C4-2B (cell line): ENCODE measurements around the gene TTLL5.

Experiments used
- H3K27ac ChIP-seq: fragments of 450-650 bp; 2 replicates; pipeline ENCODE4 v1.5.1; 2017
- CTCF ChIP-seq: fragments of 450-650 bp; conservative IDR thresholded peaks from 2 replicates; pipeline ENCODE4 v1.5.1; 2017; ENCODE audit warnings: mild to moderate bottlenecking
- ZFX ChIP-seq: fragments of 450-650 bp; IDR thresholded peaks from 2 replicates; pipeline ENCODE4 v1.6.1; 2017

The TTLL5 gene

GRCh38 chr14:75904311-75904710 is 243.3 kb downstream of the TTLL5 start:
- H3K27ac ChIP-seq: no peak overlapping the region
- no peak for TF ChIP-seq CTCF
- no peak for TF ChIP-seq ZFX

GRCh38 chr14:75905147-75905904 is 244.3 kb downstream of the TTLL5 start:
- no peak overlapping the region for H3K27ac ChIP-seq
- no peak for TF ChIP-seq ZFX
- no peak for TF ChIP-seq CTCF

- TF ChIP-seq ZFX (no peak), CTCF (no peak)
- H3K27ac ChIP-seq: no peak overlapping the region
Observed at GRCh38 chr14:75906228-75906627, 245.2 kb downstream of the TTLL5 start.

- H3K27ac ChIP-seq: no peak overlapping the region
- TF ChIP-seq CTCF (peak; percentile 96), ZFX (no peak)
Observed at GRCh38 chr14:75906680-75907280, 245.7 kb downstream of the TTLL5 start.

- H3K27ac ChIP-seq: no peak overlapping the region
- TF ChIP-seq ZFX (no peak), CTCF (no peak)
Observed at GRCh38 chr14:75907756-75908359, 246.8 kb downstream of the TTLL5 start.

GRCh38 chr14:75909630-75910029 is 248.6 kb downstream of the TTLL5 start:
- H3K27ac ChIP-seq: no peak overlapping the region
- no peak for TF ChIP-seq ZFX
- no peak for TF ChIP-seq CTCF

GRCh38 chr14:75910048-75910447 is 249.0 kb downstream of the TTLL5 start:
- no peak overlapping the region for H3K27ac ChIP-seq
- TF ChIP-seq ZFX (no peak), CTCF (no peak)
